GM12872 (cell line): ENCODE data around the gene CNBP.

Experiments used
- CTCF ChIP-seq: IDR thresholded peaks from 3 replicates; pipeline ENCODE4 v1.5.1; 2011; ENCODE audit warnings: low read depth, mild to moderate bottlenecking, low read length, moderate library complexity; ENCODE audit not compliant: insufficient read depth

Gene CNBP

GRCh38 chr3:129183569-129184395, at the start of gene CNBP:
CNBP (minus strand) TSS chr3:129183896; CDS start chr3:129171757, 12,139 bp downstream.
- TF ChIP-seq CTCF: no peak

GRCh38 chr3:129231331-129232119, 47.8 kb upstream of the CNBP start:
- no peak for TF ChIP-seq CTCF

GRCh38 chr3:129230311-129231019, 46.8 kb upstream of the CNBP start:
- TF ChIP-seq CTCF: no peak

GRCh38 chr3:129228891-129229585, 45.3 kb upstream of the CNBP start:
- 0 out of 3 replicates have a peak, but pooled peaks have one; percentile 2 for TF ChIP-seq CTCF

GRCh38 chr3:129226374-129226773, 42.7 kb upstream of the CNBP start:
- TF ChIP-seq CTCF: no peak

GRCh38 chr3:129224984-129225393, 41.3 kb upstream of the CNBP start:
- no peak for TF ChIP-seq CTCF
